Spleen (tissue), 11 donors: Measurements from ENCODE around the gene SDK2. TPM values are rescaled to one million over a fixed set of nuclear protein-coding genes. Genes with fewer than 3 reads are reported as not detected.

Experiments
- DNase-seq: peaks from one replicate; pipeline ENCODE4 v3.0.0-alpha.2; 2020
- H3K27ac ChIP-seq, 8 donors: fragments of 200-600 bp; sonication (generic) in 7 of 8; 1 replicate in 4 of 8; 2 replicates in 4 of 8; pipeline versions ENCODE4 v1.5.0 to v1.8.0; 2016 to 2021; ENCODE audit warnings: inconsistent platforms in 4 of 8, mild to moderate bottlenecking in 4 of 8, moderate library complexity in 1 of 8
- H3K27me3 ChIP-seq, 7 donors: fragments of 200-600 bp; sonication (generic) in 6 of 7; replicated peaks in 1 of 7; 1 replicate in 4 of 7; 2 replicates in 3 of 7; pipeline versions ENCODE4 v1.5.0 to v1.8.0; 2016 to 2021; ENCODE audit warnings: inconsistent platforms in 3 of 7, mild to moderate bottlenecking in 1 of 7
- H3K36me3 ChIP-seq, 6 donors: fragments of 200-600 bp; sonication (generic) in 5 of 6; 1 replicate in 4 of 6; 2 replicates in 2 of 6; pipeline versions ENCODE4 v1.5.0 to v1.8.0; 2016 to 2021; ENCODE audit warnings: inconsistent platforms in 2 of 6
- H3K4me1 ChIP-seq, 6 donors: fragments of 200-600 bp; sonication (generic) in 5 of 6; 1 replicate in 3 of 6; 2 replicates in 3 of 6; pipeline versions ENCODE4 v1.5.0 to v1.8.0; 2016 to 2021; ENCODE audit warnings: inconsistent platforms in 3 of 6
- H3K4me3 ChIP-seq, 8 donors: fragments of 200-600 bp; sonication (generic) in 7 of 8; 1 replicate in 4 of 8; 2 replicates in 4 of 8; pipeline versions ENCODE4 v1.5.0 to v1.8.0; 2016 to 2021; ENCODE audit warnings: inconsistent platforms in 4 of 8, mild to moderate bottlenecking in 4 of 8, moderate library complexity in 2 of 8
- H3K9me3 ChIP-seq, 8 donors: fragments of 200-600 bp; sonication (generic) in 7 of 8; 1 replicate in 4 of 8; 2 replicates in 4 of 8; pipeline versions ENCODE4 v1.5.0 to v1.8.0; 2016 to 2021; ENCODE audit warnings: inconsistent platforms in 4 of 8
- POLR2A ChIP-seq, 3 donors: fragments of 450-650 bp; IDR thresholded peaks; one replicate each; pipeline ENCODE4 v1.5.1; 2017; ENCODE audit warnings: antibody characterized with exemption in 3 of 3, mild to moderate bottlenecking in 1 of 3
- POLR2AphosphoS5 ChIP-seq, 3 donors: sonication (generic); formaldehyde crosslinking; IDR thresholded peaks; one replicate each; pipeline ENCODE4 v1.5.1; 2017; ENCODE audit warnings: antibody characterized with exemption in 3 of 3
- WGBS, 5 donors: extraction: QIAGEN DNeasy Blood & Tissue Kit in 3 of 5; methylation state at CpG; one replicate each; pipeline versions ENCODE4 v1.1.5 to v1.1.7; 2013 to 2018; 5-methylcytosine and 5-hydroxymethylcytosine counted together
- intact Hi-C: fragments of 100-400 bp; cut with DNase I; formaldehyde crosslinking; loops from one replicate; pipeline ENCODE4 v1.15.0; 2023; ENCODE audit warnings: low total_unique reads
- polyA plus RNA-seq, 3 donors: library from polyadenylated mRNA; stranded (reverse); fragments of 200-250 nt; gene quantifications; one replicate each; pipeline ENCODE4 v1.2.1, GENCODE V29; 2013
- total RNA-seq, 7 donors: library from RNA; depleted of rRNA in 3 of 7; stranded (reverse); fragments of >200 nt in 3 of 7; fragmentation: NEBNext Ultra II Directional in 4 of 7; extraction: Animal tissue kit (Norgen Biotek cat#: 25700) in 4 of 7; gene quantifications; one replicate each; pipeline versions ENCODE4 v1.1.0 to v1.2.1, GENCODE V29; 2016 to 2021
- TF ChIP-seq, protein P1 (sequence below), 11 experiments: fragments of 200-600 bp in 7 of 11; fragments of 450-650 bp in 4 of 11; sonication (generic) in 4 of 11; IDR thresholded peaks in 8 of 11; conservative IDR thresholded peaks in 3 of 11; 1 replicate in 7 of 11; 2 replicates in 4 of 11; pipeline versions ENCODE4 v1.4.0 to v1.8.0; 2016 to 2021; ENCODE audit warnings: antibody characterized with exemption in 11 of 11, inconsistent platforms in 4 of 11, mild to moderate bottlenecking in 1 of 11
- donor health status: healthy with polysubstance abuse.
- donor health status: DM: no; HTN: no; CAD: no; lungs with moderate emphysema.
- donor health status: DM: no; HTN: no; CAD: no.
- donor health status: Bipolar disorder and iron deficiency.
- donor health status: healthy.
- donor health status: DM: no; HTN: no; CAD: no.
- donor health status: DM: yes; HTN: yes; CAD: no.

SDK2 gene
- total and polyA plus RNA-seq, 10 donors = 0.86 to 16.5 (median 9.7) TPM

DNA sequence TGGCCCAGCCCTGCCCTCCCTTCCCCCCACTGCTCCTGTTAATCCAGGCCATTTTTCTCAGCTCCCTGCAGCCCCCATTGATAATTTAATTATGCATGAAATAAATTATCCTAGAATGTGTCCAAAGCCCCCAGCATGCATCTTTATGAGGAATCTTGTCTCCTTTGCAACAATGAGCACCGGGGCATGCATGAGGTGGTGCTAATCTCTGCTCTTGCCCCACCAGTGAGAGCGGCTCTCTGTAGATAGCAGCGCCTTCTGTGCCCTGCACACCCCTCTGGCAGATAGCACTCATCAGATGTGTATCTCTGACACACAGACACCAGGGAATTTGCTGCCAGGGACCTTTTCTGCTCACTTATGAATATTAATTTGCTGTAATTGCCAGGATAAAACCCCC lies 192.2 kb downstream of the SDK2 start:
- TF ChIP-seq POLR2AphosphoS5 (IDR thresholded peaks at IDR 0.05) (no peak), POLR2A (IDR thresholded peaks at IDR 0.05) (no peak)
- TF ChIP-seq, protein P1, sequence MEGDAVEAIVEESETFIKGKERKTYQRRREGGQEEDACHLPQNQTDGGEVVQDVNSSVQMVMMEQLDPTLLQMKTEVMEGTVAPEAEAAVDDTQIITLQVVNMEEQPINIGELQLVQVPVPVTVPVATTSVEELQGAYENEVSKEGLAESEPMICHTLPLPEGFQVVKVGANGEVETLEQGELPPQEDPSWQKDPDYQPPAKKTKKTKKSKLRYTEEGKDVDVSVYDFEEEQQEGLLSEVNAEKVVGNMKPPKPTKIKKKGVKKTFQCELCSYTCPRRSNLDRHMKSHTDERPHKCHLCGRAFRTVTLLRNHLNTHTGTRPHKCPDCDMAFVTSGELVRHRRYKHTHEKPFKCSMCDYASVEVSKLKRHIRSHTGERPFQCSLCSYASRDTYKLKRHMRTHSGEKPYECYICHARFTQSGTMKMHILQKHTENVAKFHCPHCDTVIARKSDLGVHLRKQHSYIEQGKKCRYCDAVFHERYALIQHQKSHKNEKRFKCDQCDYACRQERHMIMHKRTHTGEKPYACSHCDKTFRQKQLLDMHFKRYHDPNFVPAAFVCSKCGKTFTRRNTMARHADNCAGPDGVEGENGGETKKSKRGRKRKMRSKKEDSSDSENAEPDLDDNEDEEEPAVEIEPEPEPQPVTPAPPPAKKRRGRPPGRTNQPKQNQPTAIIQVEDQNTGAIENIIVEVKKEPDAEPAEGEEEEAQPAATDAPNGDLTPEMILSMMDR (IDR thresholded peaks at IDR 0.05 in 8 of 11, conservative IDR thresholded peaks at IDR 0.05 in 3 of 11) = no peak
- Histone ChIP-seq H3K9me3 (peaks cover 0 to 12% (median 0%) of the 10 kb centered on the region in 8 donors), H3K27ac (no peak overlapping the region), H3K27me3 (peaks cover 0 to 6% (median 0%) of the 10 kb centered on the region in 7 donors), H3K36me3 (no peaks in the 10 kb centered on the region), H3K4me3 (no peak overlapping the region), H3K4me1 (no peaks in the 10 kb centered on the region)
- intact Hi-C loops = no loop called here
- DNase-seq = no peak
- WGBS, 5 donors = 79 to 97% (median 87%) methylated on average over 3 of the region's 3 CpGs

DNA sequence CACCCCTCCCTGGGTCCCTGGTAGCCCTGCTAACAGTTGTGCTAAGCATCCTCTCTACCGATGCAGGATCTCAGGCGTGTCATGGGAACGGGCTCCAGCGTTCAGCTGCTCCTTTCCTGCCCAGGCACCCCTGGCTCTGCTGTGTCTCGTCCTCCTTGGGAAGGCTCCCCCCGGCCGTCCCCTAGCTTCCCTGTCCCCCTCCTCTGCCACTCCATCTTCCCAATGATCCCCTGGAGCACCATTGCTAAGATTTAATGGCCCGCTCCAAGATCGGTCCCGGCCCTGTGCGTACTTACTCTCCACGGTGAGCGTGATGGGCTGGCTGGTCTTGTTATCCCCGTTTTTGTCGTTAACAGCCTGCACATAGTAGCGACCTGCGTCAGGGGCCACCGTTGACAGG lies 196.9 kb downstream of the SDK2 start:
- no peaks in the 10 kb centered on the region for H3K4me1 ChIP-seq
- no peak for DNase-seq
- intact Hi-C loops = no loop called here
- no peaks in the 10 kb centered on the region for H3K36me3 ChIP-seq
- H3K27me3 ChIP-seq = no peaks in the 10 kb centered on the region
- H3K27ac ChIP-seq = no peak overlapping the region
- no peak overlapping the region for H3K4me3 ChIP-seq
- 87 to 94% (median 93%) methylated on average over 18 of the region's 18 CpGs for WGBS, 5 donors
- H3K9me3 ChIP-seq = no peaks in the 10 kb centered on the region
- TF ChIP-seq POLR2AphosphoS5 (IDR thresholded peaks at IDR 0.05) (no peak), POLR2A (IDR thresholded peaks at IDR 0.05) (no peak)
- TF ChIP-seq, protein P1 (IDR thresholded peaks at IDR 0.05 in 8 of 11, conservative IDR thresholded peaks at IDR 0.05 in 3 of 11) = no peak

DNA sequence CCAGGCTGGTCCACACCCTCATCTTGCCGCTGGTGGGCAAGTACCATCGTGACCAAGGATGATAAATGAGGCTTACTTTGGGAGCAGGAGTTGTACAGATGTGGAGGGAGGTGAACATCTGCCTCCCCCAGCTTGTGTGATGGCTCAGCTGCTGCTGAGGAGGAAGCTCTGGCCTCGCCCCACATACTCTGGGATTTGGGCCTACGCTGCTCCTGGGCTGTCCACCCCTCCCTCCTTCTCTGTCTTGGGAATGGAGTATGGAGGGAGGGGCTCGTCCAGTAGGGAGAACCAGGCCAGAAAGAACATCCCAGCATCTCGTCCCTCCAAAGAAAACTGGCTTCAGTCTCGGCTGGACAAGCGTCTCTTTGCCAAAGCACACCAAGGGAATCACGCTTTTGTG lies 197.6 kb downstream of the SDK2 start:
- Histone ChIP-seq H3K36me3 (no peaks in the 10 kb centered on the region), H3K9me3 (peaks cover 0 to under 1% (median 0%) of the 10 kb centered on the region in 8 donors), H3K4me3 (no peak overlapping the region), H3K27me3 (no peaks in the 10 kb centered on the region), H3K4me1 (no peaks in the 10 kb centered on the region), H3K27ac (no peak overlapping the region)
- intact Hi-C loops = no loop called here
- no peak for DNase-seq
- 49 to 84% (median 81%) methylated on average over 7 to 9 of the region's 9 CpGs for WGBS, 5 donors
- TF ChIP-seq, protein P1 (IDR thresholded peaks at IDR 0.05 in 8 of 11, conservative IDR thresholded peaks at IDR 0.05 in 3 of 11) = no peak
- TF ChIP-seq POLR2A (IDR thresholded peaks at IDR 0.05) (no peak), POLR2AphosphoS5 (IDR thresholded peaks at IDR 0.05) (no peak)

DNA sequence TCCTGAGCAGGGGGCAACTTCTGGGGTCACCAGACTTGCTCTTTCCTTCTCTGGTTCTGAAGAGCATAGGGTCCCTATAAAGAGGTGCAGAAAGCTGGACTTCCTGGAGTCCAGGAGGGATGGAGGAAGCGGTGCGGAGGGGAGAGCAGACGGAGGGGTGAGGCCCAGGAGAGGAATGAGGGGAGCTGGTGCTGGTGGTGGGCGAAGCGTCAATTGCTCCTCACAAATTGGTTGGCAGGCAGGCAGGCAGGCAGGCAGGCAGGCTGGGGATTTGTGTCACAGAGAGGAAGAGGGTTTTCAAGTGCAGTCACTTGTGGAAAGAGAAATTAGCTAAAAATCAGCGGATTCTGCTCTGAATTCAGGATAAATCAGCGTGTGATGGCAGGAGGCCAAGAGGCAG lies 198.8 kb downstream of the SDK2 start:
- H3K9me3 ChIP-seq = peaks cover 0 to 5% (median 0%) of the 10 kb centered on the region in 8 donors
- DNase-seq = no peak
- H3K27me3 ChIP-seq = no peaks in the 10 kb centered on the region
- WGBS, 5 donors = 82 to 94% (median 89%) methylated on average over 7 of the region's 7 CpGs
- TF ChIP-seq, protein P1 (IDR thresholded peaks at IDR 0.05 in 8 of 11, conservative IDR thresholded peaks at IDR 0.05 in 3 of 11) = no peak
- TF ChIP-seq POLR2A (IDR thresholded peaks at IDR 0.05) = no peak
- no peak for TF ChIP-seq POLR2AphosphoS5 (IDR thresholded peaks at IDR 0.05)
- no peaks in the 10 kb centered on the region for H3K4me1 ChIP-seq
- no peaks in the 10 kb centered on the region for H3K36me3 ChIP-seq
- no peak overlapping the region for H3K27ac ChIP-seq
- intact Hi-C loops = no loop called here
- H3K4me3 ChIP-seq = no peak overlapping the region
